K562 (cell line): ENCODE data around the gene HNF4A. TPM values are rescaled to one million over a fixed set of nuclear protein-coding genes. Genes with fewer than 3 reads are reported as not detected.

Source experiments
- KDM1A ChIP-seq, 2 experiments: fragments of 450-650 bp; IDR thresholded peaks; 2 replicates each; pipeline ENCODE4 v1.6.1; 2016; ENCODE audit warnings: mild to moderate bottlenecking in 2 of 2
- VEZF1 ChIP-seq: fragments of 200-800 bp; sonication (Bioruptor generic); IDR thresholded peaks from 2 replicates; pipeline ENCODE4 v1.6.1; 2017; ENCODE audit warnings: missing genetic modification characterization, missing compliant biosample characterization
- ZBTB1 ChIP-seq: sonication (generic); formaldehyde crosslinking; IDR thresholded peaks from 2 replicates; pipeline ENCODE4 v1.8.1; 2023; ENCODE audit warnings: missing genetic modification reagents, low read depth, mild to moderate bottlenecking, borderline replicate concordance
- ZKSCAN8 ChIP-seq: fragments of 200-800 bp; sonication (Bioruptor generic); IDR thresholded peaks from 2 replicates; pipeline ENCODE4 v1.6.1; 2016; ENCODE audit warnings: missing genetic modification characterization, missing compliant biosample characterization
- ZSCAN32 ChIP-seq: fragments of 450-650 bp; formaldehyde crosslinking; IDR thresholded peaks from 2 replicates; pipeline ENCODE4 v1.4.0; 2020; ENCODE audit warnings: mild to moderate bottlenecking, moderate library complexity
- polyA plus RNA-seq, 8 experiments: library from polyadenylated mRNA; depleted of rRNA in 4 of 8; stranded (reverse) in 5 of 8; unstranded in 3 of 8; fragments of >200 nt; fragmentation: Nextera tagmentation in 2 of 8; fragmentation: Illumina TruSeq in 1 of 8; extraction: Ambion mirVana in 2 of 8; extraction: Trizol in 1 of 8; gene quantifications; 2 replicates each; pipeline versions ENCODE4 v1.2.1 to v1.2.3, GENCODE V29; 2011 to 2014; ENCODE audit warnings: inconsistent platforms in 1 of 8, missing spikeins in 1 of 8
- total RNA-seq, 7 experiments: library from RNA; depleted of rRNA in 6 of 7; stranded (reverse); fragments of >200 nt in 6 of 7; fragmentation: Illumina TruSeq in 2 of 7; extraction: Trizol in 2 of 7; gene quantifications; 2 replicates each; pipeline versions ENCODE4 v1.2.1 to v1.2.3, GENCODE V29; 2011 to 2021; ENCODE audit warnings: low replicate concordance in 1 of 7
- TF ChIP-seq, protein P1 (sequence below), 2 experiments: fragments of 450-650 bp in 1 of 2; sonication (generic) in 1 of 2; formaldehyde crosslinking in 1 of 2; IDR thresholded peaks in 1 of 2; conservative IDR thresholded peaks in 1 of 2; 2 replicates each; pipeline versions ENCODE4 v1.6.1 to v1.8.1; 2016 to 2023; ENCODE audit warnings: mild to moderate bottlenecking in 2 of 2, moderate library complexity in 2 of 2, inconsistent platforms in 1 of 2, missing genetic modification reagents in 1 of 2

The HNF4A gene
- total and polyA plus RNA-seq, 9 of the 15 experiments (the other 6 are each of a cell fraction or from before 2014, with no cell fraction given), result 0.03 to 0.27 (median 0.08) TPM; not detected in 5

DNA sequence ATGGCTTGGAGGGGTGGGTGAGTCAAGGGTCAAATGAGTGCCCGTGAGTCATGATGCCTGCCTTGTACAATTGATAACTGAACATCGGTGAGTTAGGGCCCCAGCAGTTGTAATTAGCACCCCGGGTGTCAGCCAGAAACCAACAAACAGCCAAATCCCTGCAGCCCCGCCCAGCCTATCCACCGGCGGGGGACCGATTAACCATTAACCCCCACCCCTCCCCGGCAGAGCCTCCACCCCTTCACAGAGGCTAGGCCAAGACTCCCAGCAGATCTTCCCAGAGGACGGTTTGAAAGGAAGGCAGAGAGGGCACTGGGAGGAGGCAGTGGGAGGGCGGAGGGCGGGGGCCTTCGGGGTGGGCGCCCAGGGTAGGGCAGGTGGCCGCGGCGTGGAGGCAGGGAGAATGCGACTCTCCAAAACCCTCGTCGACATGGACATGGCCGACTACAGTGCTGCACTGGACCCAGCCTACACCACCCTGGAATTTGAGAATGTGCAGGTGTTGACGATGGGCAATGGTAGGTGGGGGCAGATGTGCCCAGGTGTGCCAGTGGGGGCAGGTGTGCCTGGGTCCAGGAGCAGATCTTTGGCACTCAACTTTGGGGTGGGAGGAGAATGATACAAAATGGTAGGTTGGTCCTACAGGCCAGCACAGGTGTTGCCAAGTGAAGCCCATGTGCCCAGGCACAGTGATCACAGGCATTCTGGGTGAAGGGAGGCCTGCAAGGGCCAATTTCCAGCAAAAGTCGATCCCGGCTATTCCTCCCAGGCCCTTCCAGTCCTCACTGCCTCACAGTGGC is 45.7 kb downstream of the HNF4A start (continued):
- TF ChIP-seq ZSCAN32 (CRISPR knock-in tag) (no peak), VEZF1 (CRISPR knock-in tag) (peak; percentile 48), KDM1A (IDR thresholded peaks at IDR 0.05) (peak in 1 of 2 experiments; percentile 4; a peak in 1 of 4 replicates), ZKSCAN8 (no peak), ZBTB1 (CRISPR knock-in tag) (no peak)
- TF ChIP-seq, protein P1, sequence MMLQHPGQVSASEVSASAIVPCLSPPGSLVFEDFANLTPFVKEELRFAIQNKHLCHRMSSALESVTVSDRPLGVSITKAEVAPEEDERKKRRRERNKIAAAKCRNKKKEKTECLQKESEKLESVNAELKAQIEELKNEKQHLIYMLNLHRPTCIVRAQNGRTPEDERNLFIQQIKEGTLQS (IDR thresholded peaks at IDR 0.05), result 0 out of 2 replicates have a peak, but pooled peaks have one; percentile 12
- TF ChIP-seq, protein P1 (CRISPR knock-in tag; conservative IDR thresholded peaks at IDR 0.05), result no peak
